Astrocyte of the spinal cord (primary cell): ENCODE measurements around the gene GALNT10.

Experiments
- DNase-seq: peaks from one replicate; pipeline ENCODE4 v3.0.0; 2011; ENCODE audit warnings: low read depth, low spot score
- H3K4me3 ChIP-seq: 2 replicates; pipeline ENCODE4 v1.5.1; 2011; ENCODE audit warnings: low read depth, mild to moderate bottlenecking, low read length, moderate library complexity
- in situ Hi-C: cut with HindIII; loops from 2 replicates; pipeline ENCODE4 v1.10.0; 2017; ENCODE audit warnings: low sequenced_read_pairs
- TF ChIP-seq, protein P1 (sequence below): IDR thresholded peaks from 2 replicates; pipeline ENCODE4 v1.5.1; 2012; ENCODE audit warnings: low read depth, mild to moderate bottlenecking, low read length, inconsistent platforms

Gene GALNT10

DNA sequence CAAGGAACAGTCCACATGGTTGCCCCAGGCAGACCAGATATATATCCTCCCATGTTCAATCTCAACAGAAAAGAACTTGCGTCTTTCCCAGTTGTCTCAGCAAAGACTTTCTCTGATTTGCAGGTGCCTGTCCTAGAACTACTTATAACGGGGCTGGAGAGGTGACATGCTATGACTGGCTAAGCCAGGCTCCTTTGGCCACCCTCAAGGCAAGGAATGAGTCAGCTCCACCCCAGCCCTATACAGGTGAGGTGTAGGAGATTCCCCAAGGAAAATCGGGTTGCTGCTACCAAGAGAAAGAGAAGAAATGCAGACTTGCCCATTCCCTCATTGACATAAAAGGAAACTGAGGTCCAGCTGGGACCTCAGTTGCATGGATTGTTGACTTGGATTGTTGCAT is 127.4 kb downstream of the GALNT10 start:
- H3K4me3 ChIP-seq = no peak overlapping the region
- TF ChIP-seq, protein P1, sequence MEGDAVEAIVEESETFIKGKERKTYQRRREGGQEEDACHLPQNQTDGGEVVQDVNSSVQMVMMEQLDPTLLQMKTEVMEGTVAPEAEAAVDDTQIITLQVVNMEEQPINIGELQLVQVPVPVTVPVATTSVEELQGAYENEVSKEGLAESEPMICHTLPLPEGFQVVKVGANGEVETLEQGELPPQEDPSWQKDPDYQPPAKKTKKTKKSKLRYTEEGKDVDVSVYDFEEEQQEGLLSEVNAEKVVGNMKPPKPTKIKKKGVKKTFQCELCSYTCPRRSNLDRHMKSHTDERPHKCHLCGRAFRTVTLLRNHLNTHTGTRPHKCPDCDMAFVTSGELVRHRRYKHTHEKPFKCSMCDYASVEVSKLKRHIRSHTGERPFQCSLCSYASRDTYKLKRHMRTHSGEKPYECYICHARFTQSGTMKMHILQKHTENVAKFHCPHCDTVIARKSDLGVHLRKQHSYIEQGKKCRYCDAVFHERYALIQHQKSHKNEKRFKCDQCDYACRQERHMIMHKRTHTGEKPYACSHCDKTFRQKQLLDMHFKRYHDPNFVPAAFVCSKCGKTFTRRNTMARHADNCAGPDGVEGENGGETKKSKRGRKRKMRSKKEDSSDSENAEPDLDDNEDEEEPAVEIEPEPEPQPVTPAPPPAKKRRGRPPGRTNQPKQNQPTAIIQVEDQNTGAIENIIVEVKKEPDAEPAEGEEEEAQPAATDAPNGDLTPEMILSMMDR = no peak
- DNase-seq = no peak
- in situ Hi-C loops = no loop called here

DNA sequence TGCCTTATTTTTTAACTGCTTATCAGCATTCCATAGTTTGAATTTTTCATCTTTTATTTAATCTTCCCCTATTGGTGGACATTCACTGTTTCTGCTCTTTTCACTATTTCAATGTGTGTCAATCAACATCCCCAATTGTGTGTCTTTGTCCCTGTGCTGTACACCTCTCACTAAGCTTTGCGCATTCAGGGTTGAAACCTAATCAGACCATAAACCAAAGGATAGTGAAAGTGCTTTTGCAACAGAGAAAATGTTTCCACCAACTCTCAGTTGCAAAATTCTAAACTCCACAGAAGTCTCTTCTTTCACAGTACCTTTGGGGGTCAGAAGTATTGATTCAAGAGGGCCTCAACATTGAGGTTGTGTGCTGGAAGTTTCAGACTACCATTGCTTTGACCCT is 128.2 kb downstream of the GALNT10 start:
- H3K4me3 ChIP-seq = no peak overlapping the region
- TF ChIP-seq, protein P1 = no peak
- DNase-seq = no peak
- in situ Hi-C loops = no loop called here

DNA sequence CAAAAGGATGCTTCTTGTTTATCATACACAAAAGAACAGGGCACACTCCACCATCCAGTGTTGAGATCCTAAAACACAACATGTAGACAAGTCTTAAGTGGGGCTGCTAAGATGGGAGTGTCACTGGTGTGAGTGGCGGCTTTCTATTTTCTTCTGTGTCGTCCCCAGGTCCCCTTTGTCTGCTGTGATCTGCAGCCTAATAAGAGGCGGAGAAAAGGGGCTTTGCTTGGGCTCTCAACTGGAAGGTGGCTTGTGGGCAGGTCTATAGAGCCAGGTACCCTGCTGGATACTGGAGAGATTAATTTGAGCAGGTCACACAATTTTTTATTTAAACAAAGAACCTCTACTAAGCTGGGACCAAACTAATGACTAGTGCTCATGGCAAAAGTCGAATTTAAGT is 129.2 kb downstream of the GALNT10 start:
- DNase-seq = no peak
- TF ChIP-seq, protein P1 = no peak
- in situ Hi-C loops = no loop called here
- no peak overlapping the region for H3K4me3 ChIP-seq

DNA sequence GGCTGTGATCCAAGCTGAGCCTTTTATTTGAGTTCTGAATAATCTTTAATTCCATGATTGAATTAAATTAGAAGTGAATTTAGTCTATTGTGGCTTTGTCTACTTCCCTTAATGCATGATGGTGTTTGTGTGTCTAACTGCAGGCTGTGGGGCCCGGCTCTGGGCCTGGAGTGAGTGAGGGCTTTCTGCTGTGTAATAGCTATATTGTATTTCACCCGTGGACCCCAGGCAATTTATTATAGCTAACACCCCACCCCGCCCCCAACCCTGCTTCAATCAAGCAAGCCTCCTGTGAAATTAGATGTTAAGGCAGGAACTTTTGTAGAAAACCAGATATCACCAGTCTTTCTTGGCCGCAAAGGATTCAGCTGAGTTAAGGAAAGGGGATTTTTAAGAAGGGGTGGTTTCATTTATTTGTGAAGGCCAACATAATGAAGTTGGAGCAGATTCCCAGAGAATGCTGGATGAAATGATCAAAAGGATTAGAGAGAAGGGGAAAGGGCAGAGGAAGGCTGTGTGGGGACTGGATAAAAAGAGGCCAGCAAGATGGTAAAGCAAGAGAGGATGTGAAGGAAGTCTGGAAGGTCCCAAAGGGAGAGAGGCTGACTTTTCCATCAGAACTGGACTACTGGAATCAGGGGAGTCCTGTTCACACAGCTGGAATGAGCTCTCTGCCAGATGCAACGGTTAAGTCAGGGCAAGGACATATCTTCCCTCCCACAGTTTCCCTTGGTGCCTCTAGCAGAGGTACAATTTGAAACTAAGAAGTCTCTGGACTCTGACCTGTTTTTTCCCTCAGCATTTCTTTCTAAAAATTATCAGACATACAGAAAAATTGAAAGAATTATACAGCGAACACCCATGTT is 129.9 kb downstream of the GALNT10 start:
- H3K4me3 ChIP-seq = no peak overlapping the region
- in situ Hi-C loops = no loop called here
- DNase-seq = peak; percentile 5
- TF ChIP-seq, protein P1 = no peak

DNA sequence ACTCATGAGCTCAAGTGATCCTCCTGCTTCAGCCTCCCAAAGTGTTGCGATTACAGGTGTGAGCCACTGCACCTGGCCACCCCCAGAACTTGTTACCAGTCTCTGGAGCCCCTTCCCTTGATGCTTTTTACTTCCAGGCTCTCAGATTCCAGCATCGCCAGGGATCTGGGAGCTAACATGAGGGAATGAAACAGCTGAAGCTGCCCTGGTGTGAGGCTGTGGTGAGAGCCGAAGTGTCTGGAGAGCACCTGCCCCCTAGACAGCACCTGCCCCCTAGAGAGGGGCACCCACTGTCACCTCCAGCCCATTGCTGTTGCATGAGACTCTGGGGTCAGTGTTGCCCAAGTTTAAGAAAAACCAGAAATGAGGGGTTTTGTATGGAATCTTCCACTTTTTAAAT is 131.0 kb downstream of the GALNT10 start:
- TF ChIP-seq, protein P1 = no peak
- DNase-seq = no peak
- in situ Hi-C loops = no loop called here
- no peak overlapping the region for H3K4me3 ChIP-seq

DNA sequence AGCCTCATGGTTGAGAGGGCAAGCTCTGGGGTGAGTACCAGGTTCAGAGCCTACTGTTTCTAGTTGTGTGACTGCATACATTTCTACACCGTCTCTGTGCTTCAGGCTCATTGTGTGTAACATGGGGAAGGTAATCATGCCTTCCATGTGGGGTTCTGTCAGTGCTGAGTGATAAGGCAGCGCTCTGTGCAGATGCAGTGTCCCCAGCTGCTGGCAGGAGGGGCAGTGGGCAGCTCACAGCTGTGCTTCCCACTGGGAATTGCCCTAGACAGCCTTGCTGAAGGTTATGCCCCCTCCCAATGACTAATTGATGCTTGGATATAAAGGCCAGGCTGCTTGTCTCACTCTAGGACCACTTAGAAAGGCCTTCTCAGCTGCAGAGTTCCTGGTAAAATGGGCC is 133.5 kb downstream of the GALNT10 start:
- H3K4me3 ChIP-seq = no peak overlapping the region
- TF ChIP-seq, protein P1 = no peak
- no peak for DNase-seq
- in situ Hi-C loops = no loop called here
